Measurements from ENCODE around the gene ADGRL3. TPM values are rescaled to one million over a fixed set of nuclear protein-coding genes. Genes with fewer than 3 reads are reported as not detected.
A peak's percentile ranks its signal among the peaks of the same experiment; 100 is the strongest.

ADGRL3 gene
- total and polyA plus RNA-seq, 4 donors: 0.39 to 59.9 (median 2.9) TPM

- no peaks in the 10 kb centered on the region for H3K27me3 ChIP-seq (ENCODE audit: control insufficient read depth in 3 of 3, insufficient read depth in 3 of 3, low read length in 2 of 3)
- H3K36me3 ChIP-seq (ENCODE audit: control insufficient read depth in 4 of 4, insufficient read depth in 4 of 4, low read length in 4 of 4): no peaks in the 10 kb centered on the region
- no peak for ATAC-seq (ENCODE audit: insufficient read depth, low FRiP score)
- H3K27ac ChIP-seq (ENCODE audit: low read depth in 1 of 2, low read length in 1 of 2): no peak overlapping the region
- peaks cover 0 to 11% (median 0%) of the 10 kb centered on the region in 5 donors for H3K4me1 ChIP-seq (ENCODE audit: control insufficient read depth in 5 of 5, insufficient read depth in 5 of 5, low read length in 5 of 5)
- WGBS, 2 donors: 92 to 93% methylated on average over 14 of the region's 14 CpGs
- H3K9me3 ChIP-seq (ENCODE audit: control insufficient read depth in 4 of 4, insufficient read depth in 3 of 4, low read length in 3 of 4): no peaks in the 10 kb centered on the region
- TF ChIP-seq CTCF (IDR thresholded peaks at IDR 0.05; ENCODE audit: control extremely low read depth, extremely low read depth): no peak
- H3K4me3 ChIP-seq: no peak overlapping the region
- no peak for DNase-seq
- H3K9ac ChIP-seq (ENCODE audit: insufficient read depth in 1 of 2, low read length in 2 of 2): no peak overlapping the region
These were observed 870.2 kb downstream of the ADGRL3 start for GRCh38 chr4:62070291-62070852.

GRCh38 chr4:62075089-62075488 lies 875.0 kb downstream of the ADGRL3 start:
- DNase-seq (peak in 2 of 3 donors; percentile 17 to 23), ATAC-seq (ENCODE audit: insufficient read depth, low FRiP score) (no peak)
- Histone ChIP-seq H3K4me3 (no peak overlapping the region), H3K9me3 (ENCODE audit: control insufficient read depth in 4 of 4, insufficient read depth in 3 of 4, low read length in 3 of 4) (no peaks in the 10 kb centered on the region), H3K27me3 (ENCODE audit: control insufficient read depth in 3 of 3, insufficient read depth in 3 of 3, low read length in 2 of 3) (no peaks in the 10 kb centered on the region), H3K4me1 (ENCODE audit: control insufficient read depth in 5 of 5, insufficient read depth in 5 of 5, low read length in 5 of 5) (peaks cover 0 to 11% (median 0%) of the 10 kb centered on the region in 5 donors), H3K36me3 (ENCODE audit: control insufficient read depth in 4 of 4, insufficient read depth in 4 of 4, low read length in 4 of 4) (no peaks in the 10 kb centered on the region), H3K27ac (ENCODE audit: low read depth in 1 of 2, low read length in 1 of 2) (no peak overlapping the region), H3K9ac (ENCODE audit: insufficient read depth in 1 of 2, low read length in 2 of 2) (no peak overlapping the region)
- TF ChIP-seq CTCF (IDR thresholded peaks at IDR 0.05; ENCODE audit: control extremely low read depth, extremely low read depth): no peak
- 81 to 89% methylated on average over 2 of the region's 2 CpGs for WGBS, 2 donors

- Histone ChIP-seq H3K27me3 (ENCODE audit: control insufficient read depth in 3 of 3, insufficient read depth in 3 of 3, low read length in 2 of 3) (no peaks in the 10 kb centered on the region), H3K4me1 (ENCODE audit: control insufficient read depth in 5 of 5, insufficient read depth in 5 of 5, low read length in 5 of 5) (peaks cover 0 to 11% (median 0%) of the 10 kb centered on the region in 5 donors), H3K4me3 (no peak overlapping the region), H3K9ac (ENCODE audit: insufficient read depth in 1 of 2, low read length in 2 of 2) (no peak overlapping the region), H3K27ac (ENCODE audit: low read depth in 1 of 2, low read length in 1 of 2) (no peak overlapping the region), H3K36me3 (ENCODE audit: control insufficient read depth in 4 of 4, insufficient read depth in 4 of 4, low read length in 4 of 4) (no peaks in the 10 kb centered on the region), H3K9me3 (ENCODE audit: control insufficient read depth in 4 of 4, insufficient read depth in 3 of 4, low read length in 3 of 4) (no peaks in the 10 kb centered on the region)
- DNase-seq: peak in 2 of 3 donors; percentile 26 to 56
- WGBS, 2 donors: 79 to 81% methylated on average over 3 of the region's 3 CpGs
- ATAC-seq (ENCODE audit: insufficient read depth, low FRiP score): no peak
- no peak for TF ChIP-seq CTCF (IDR thresholded peaks at IDR 0.05; ENCODE audit: control extremely low read depth, extremely low read depth)
These were observed 875.4 kb downstream of the ADGRL3 start for GRCh38 chr4:62075521-62075920.

- no peak overlapping the region for H3K9ac ChIP-seq (ENCODE audit: insufficient read depth in 1 of 2, low read length in 2 of 2)
- peaks cover 0 to 11% (median 0%) of the 10 kb centered on the region in 5 donors for H3K4me1 ChIP-seq (ENCODE audit: control insufficient read depth in 5 of 5, insufficient read depth in 5 of 5, low read length in 5 of 5)
- no peak for ATAC-seq (ENCODE audit: insufficient read depth, low FRiP score)
- peaks cover 0 to 2% (median 0%) of the 10 kb centered on the region in 3 donors for H3K27me3 ChIP-seq (ENCODE audit: control insufficient read depth in 3 of 3, insufficient read depth in 3 of 3, low read length in 2 of 3)
- no peak overlapping the region for H3K4me3 ChIP-seq
- no peaks in the 10 kb centered on the region for H3K36me3 ChIP-seq (ENCODE audit: control insufficient read depth in 4 of 4, insufficient read depth in 4 of 4, low read length in 4 of 4)
- H3K9me3 ChIP-seq (ENCODE audit: control insufficient read depth in 4 of 4, insufficient read depth in 3 of 4, low read length in 3 of 4): no peaks in the 10 kb centered on the region
- no peak for DNase-seq
- 90 to 91% methylated on average over 1 of the region's 1 CpG for WGBS, 2 donors
- H3K27ac ChIP-seq (ENCODE audit: low read depth in 1 of 2, low read length in 1 of 2): no peak overlapping the region
- TF ChIP-seq CTCF (IDR thresholded peaks at IDR 0.05; ENCODE audit: control extremely low read depth, extremely low read depth): no peak
These were observed 877.3 kb downstream of the ADGRL3 start for GRCh38 chr4:62077406-62077805.
